BE2C (cell line): Measurements from ENCODE around the gene MIGA2. TPM values are rescaled to one million over a fixed set of nuclear protein-coding genes. Genes with fewer than 3 reads are reported as not detected.

Experiments used
- DNase-seq: peaks from one replicate; pipeline ENCODE4 v3.0.0-alpha.2; 2020
- H3K27me3 ChIP-seq: fragments of 250-450 bp; sonication (Bioruptor Pico); 2 replicates; pipeline ENCODE4 v1.5.1; 2020; ENCODE audit warnings: mild to moderate bottlenecking
- H3K36me3 ChIP-seq: fragments of 250-450 bp; sonication (Bioruptor Pico); 2 replicates; pipeline ENCODE4 v1.5.1; 2020; ENCODE audit warnings: mild to moderate bottlenecking
- H3K4me1 ChIP-seq: fragments of 250-450 bp; sonication (Bioruptor Pico); 2 replicates; pipeline ENCODE4 v1.5.1; 2020
- H3K4me3 ChIP-seq: 2 replicates; pipeline ENCODE4 v1.5.1; 2011; ENCODE audit warnings: low read depth, low read length
- H3K9me3 ChIP-seq: fragments of 250-450 bp; sonication (Bioruptor Pico); 2 replicates; pipeline ENCODE4 v1.5.1; 2020
- polyA plus RNA-seq: library from polyadenylated mRNA; unstranded; fragments of >200 nt; gene quantifications from one replicate; pipeline ENCODE4 v1.2.1, GENCODE V29; 2012; ENCODE audit warnings: low read depth, missing spikeins; ENCODE audit not compliant: insufficient read length, insufficient read depth
- TF ChIP-seq, protein P1 (sequence below): IDR thresholded peaks from 2 replicates; pipeline ENCODE4 v1.5.1; 2012; ENCODE audit warnings: mild to moderate bottlenecking, low read depth, low read length

Gene MIGA2, protein sequence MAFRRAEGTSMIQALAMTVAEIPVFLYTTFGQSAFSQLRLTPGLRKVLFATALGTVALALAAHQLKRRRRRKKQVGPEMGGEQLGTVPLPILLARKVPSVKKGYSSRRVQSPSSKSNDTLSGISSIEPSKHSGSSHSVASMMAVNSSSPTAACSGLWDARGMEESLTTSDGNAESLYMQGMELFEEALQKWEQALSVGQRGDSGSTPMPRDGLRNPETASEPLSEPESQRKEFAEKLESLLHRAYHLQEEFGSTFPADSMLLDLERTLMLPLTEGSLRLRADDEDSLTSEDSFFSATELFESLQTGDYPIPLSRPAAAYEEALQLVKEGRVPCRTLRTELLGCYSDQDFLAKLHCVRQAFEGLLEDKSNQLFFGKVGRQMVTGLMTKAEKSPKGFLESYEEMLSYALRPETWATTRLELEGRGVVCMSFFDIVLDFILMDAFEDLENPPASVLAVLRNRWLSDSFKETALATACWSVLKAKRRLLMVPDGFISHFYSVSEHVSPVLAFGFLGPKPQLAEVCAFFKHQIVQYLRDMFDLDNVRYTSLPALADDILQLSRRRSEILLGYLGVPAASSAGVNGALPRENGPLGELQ
- polyA plus RNA-seq, result 71.4 TPM

- no peaks in the 10 kb centered on the region for H3K27me3 ChIP-seq
- peak; percentile 98 for DNase-seq
- H3K36me3 ChIP-seq, result peaks cover 9% of the 10 kb centered on the region
- H3K4me3 ChIP-seq, result peak within 1 kb of the TSS; percentile 94
- peaks cover 5% of the 10 kb centered on the region for H3K4me1 ChIP-seq
- TF ChIP-seq, protein P1, sequence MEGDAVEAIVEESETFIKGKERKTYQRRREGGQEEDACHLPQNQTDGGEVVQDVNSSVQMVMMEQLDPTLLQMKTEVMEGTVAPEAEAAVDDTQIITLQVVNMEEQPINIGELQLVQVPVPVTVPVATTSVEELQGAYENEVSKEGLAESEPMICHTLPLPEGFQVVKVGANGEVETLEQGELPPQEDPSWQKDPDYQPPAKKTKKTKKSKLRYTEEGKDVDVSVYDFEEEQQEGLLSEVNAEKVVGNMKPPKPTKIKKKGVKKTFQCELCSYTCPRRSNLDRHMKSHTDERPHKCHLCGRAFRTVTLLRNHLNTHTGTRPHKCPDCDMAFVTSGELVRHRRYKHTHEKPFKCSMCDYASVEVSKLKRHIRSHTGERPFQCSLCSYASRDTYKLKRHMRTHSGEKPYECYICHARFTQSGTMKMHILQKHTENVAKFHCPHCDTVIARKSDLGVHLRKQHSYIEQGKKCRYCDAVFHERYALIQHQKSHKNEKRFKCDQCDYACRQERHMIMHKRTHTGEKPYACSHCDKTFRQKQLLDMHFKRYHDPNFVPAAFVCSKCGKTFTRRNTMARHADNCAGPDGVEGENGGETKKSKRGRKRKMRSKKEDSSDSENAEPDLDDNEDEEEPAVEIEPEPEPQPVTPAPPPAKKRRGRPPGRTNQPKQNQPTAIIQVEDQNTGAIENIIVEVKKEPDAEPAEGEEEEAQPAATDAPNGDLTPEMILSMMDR, result no peak
- H3K9me3 ChIP-seq, result no peaks in the 10 kb centered on the region
These were observed at the start of gene MIGA2 for GRCh38 chr9:129036241-129036922. MIGA2 (plus strand) TSS chr9:129036626; CDS start chr9:129040595, 3,969 bp downstream.

DNA sequence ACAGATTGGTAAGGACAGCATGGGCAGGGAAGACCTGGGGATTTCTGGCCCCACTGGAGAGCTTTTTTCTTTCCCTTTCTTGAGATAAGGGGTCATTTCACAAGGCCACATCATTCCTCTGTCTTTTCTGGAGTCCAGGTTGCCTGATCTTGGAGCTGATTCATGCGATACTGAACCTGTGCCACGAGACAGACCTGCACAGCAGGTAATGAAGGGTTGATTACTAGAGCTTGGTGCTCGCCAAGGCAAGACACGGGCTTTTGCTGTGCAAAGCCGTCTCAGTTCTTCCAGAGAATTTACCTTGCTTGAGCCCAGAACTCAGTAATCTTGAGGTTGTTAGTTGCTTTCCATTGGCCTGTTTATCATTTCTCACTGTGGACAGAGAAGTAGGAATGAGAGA, 49.8 kb upstream of the MIGA2 start:
- no peaks in the 10 kb centered on the region for H3K9me3 ChIP-seq

DNA sequence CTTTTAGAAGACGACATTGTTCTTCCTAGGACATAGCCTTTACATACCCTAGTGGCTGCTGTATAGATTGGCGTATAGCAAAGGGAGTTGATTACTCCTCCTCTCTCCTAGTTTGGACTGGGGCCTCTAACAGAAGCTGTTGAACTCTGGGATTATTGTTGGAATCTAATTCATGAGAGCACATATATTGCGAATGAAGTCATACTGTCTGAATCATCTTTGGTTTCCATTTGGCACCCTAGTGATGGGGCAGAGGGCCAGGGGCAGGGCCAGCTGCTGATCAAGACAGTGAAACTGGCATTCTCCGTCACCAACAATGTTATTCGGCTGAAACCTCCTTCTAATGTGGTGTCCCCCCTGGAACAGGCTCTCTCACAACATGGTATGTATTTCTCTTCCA, 48.6 kb upstream of the MIGA2 start:
- no peaks in the 10 kb centered on the region for H3K27me3 ChIP-seq
- H3K9me3 ChIP-seq, result no peaks in the 10 kb centered on the region
- no peak overlapping the region for H3K4me3 ChIP-seq
- peaks cover 81% of the 10 kb centered on the region for H3K36me3 ChIP-seq
- H3K4me1 ChIP-seq, result no peaks in the 10 kb centered on the region
- DNase-seq, result no peak
- TF ChIP-seq, protein P1, result no peak

More for the DNA sequence above, 49.8 kb upstream of the MIGA2 start:
- DNase-seq, result no peak
- H3K27me3 ChIP-seq, result no peaks in the 10 kb centered on the region
- no peak overlapping the region for H3K4me3 ChIP-seq
- H3K36me3 ChIP-seq, result peaks cover 87% of the 10 kb centered on the region
- no peaks in the 10 kb centered on the region for H3K4me1 ChIP-seq
- TF ChIP-seq, protein P1, result no peak

DNA sequence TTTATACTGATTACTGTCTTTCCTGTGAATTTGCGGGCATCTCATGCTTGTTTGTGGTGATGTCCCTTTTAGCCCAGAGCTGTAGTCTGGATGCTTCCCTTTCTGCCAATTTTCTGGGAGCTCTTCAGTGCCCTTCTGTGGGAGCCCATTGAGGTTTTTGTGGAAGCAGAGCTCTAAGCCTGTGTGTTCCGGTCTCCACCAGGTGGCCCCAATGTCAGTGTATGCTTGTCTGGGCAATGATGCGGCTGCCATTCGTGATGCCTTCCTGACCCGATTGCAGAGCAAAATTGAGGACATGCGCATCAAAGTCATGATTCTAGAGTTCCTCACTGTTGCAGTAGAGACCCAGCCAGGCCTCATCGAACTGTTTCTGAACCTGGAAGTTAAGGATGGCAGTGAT, 43.4 kb upstream of the MIGA2 start:
- Histone ChIP-seq H3K4me3 (no peak overlapping the region), H3K36me3 (peaks cover 83% of the 10 kb centered on the region), H3K27me3 (no peaks in the 10 kb centered on the region), H3K4me1 (no peaks in the 10 kb centered on the region), H3K9me3 (no peaks in the 10 kb centered on the region)
- peak; percentile 57 for DNase-seq
- TF ChIP-seq, protein P1, result peak; percentile 58

- Histone ChIP-seq H3K27me3 (no peaks in the 10 kb centered on the region), H3K4me3 (no peak overlapping the region), H3K4me1 (no peaks in the 10 kb centered on the region), H3K36me3 (peaks cover 83% of the 10 kb centered on the region), H3K9me3 (no peaks in the 10 kb centered on the region)
- DNase-seq, result no peak
- TF ChIP-seq, protein P1, result no peak
These were observed 40.6 kb upstream of the MIGA2 start for GRCh38 chr9:128995791-128996190.
